ENCODE results near the gene HDAC4.

Gene HDAC4

GRCh38 chr2:239139101-239139500 lies 261.7 kb downstream of the HDAC4 start:
- TF ChIP-seq REST (IDR thresholded peaks at IDR 0.05; ENCODE audit: low read depth) (no peak), EP300 (IDR thresholded peaks at IDR 0.05; ENCODE audit: borderline replicate concordance) (no peak), TCF12 (IDR thresholded peaks at IDR 0.05; ENCODE audit: low read depth) (no peak), NFIC (IDR thresholded peaks at IDR 0.05) (no peak), FOXM1 (IDR thresholded peaks at IDR 0.05; ENCODE audit: borderline replicate concordance, low read depth) (no peak), USF1 (IDR thresholded peaks at IDR 0.05) (no peak), YY1 (IDR thresholded peaks at IDR 0.05; ENCODE audit: low read depth) (no peak), CEBPB (IDR thresholded peaks at IDR 0.05) (no peak), CREB1 (IDR thresholded peaks at IDR 0.05; ENCODE audit: low read depth) (no peak), TEAD4 (IDR thresholded peaks at IDR 0.05) (no peak), ZBTB7A (IDR thresholded peaks at IDR 0.05; ENCODE audit: low read depth) (no peak), MAX (IDR thresholded peaks at IDR 0.05) (no peak)

- TF ChIP-seq RAD21 (IDR thresholded peaks at IDR 0.05; ENCODE audit: low read depth) (no peak), FOXM1 (IDR thresholded peaks at IDR 0.05; ENCODE audit: borderline replicate concordance, low read depth) (no peak), TEAD4 (IDR thresholded peaks at IDR 0.05) (no peak), CEBPB (IDR thresholded peaks at IDR 0.05) (no peak), NFIC (IDR thresholded peaks at IDR 0.05) (no peak), REST (IDR thresholded peaks at IDR 0.05; ENCODE audit: low read depth) (no peak), USF1 (IDR thresholded peaks at IDR 0.05) (no peak), TCF12 (IDR thresholded peaks at IDR 0.05; ENCODE audit: low read depth) (no peak), EP300 (IDR thresholded peaks at IDR 0.05; ENCODE audit: borderline replicate concordance) (no peak), MAX (IDR thresholded peaks at IDR 0.05) (no peak), ZBTB7A (IDR thresholded peaks at IDR 0.05; ENCODE audit: low read depth) (no peak), TAF1 (IDR thresholded peaks at IDR 0.05; ENCODE audit: low read depth) (no peak), CREB1 (IDR thresholded peaks at IDR 0.05; ENCODE audit: low read depth) (no peak), EGR1 (IDR thresholded peaks at IDR 0.05) (no peak), YY1 (IDR thresholded peaks at IDR 0.05; ENCODE audit: low read depth) (no peak)
Observed at GRCh38 chr2:239138610-239139009, 262.2 kb downstream of the HDAC4 start.

- no peak for TF ChIP-seq MAX (IDR thresholded peaks at IDR 0.05)
- TF ChIP-seq EGR1 (IDR thresholded peaks at IDR 0.05): no peak
- TF ChIP-seq NFIC (IDR thresholded peaks at IDR 0.05): no peak
- no peak for TF ChIP-seq REST (IDR thresholded peaks at IDR 0.05; ENCODE audit: low read depth)
- TF ChIP-seq USF1 (IDR thresholded peaks at IDR 0.05): no peak
- no peak for TF ChIP-seq CEBPB (IDR thresholded peaks at IDR 0.05)
- no peak for TF ChIP-seq TAF1 (IDR thresholded peaks at IDR 0.05; ENCODE audit: low read depth)
- no peak for TF ChIP-seq ZBTB7A (IDR thresholded peaks at IDR 0.05; ENCODE audit: low read depth)
- no peak for TF ChIP-seq YY1 (IDR thresholded peaks at IDR 0.05; ENCODE audit: low read depth)
- TF ChIP-seq EP300 (IDR thresholded peaks at IDR 0.05; ENCODE audit: borderline replicate concordance): no peak
- TF ChIP-seq TEAD4 (IDR thresholded peaks at IDR 0.05): no peak
- TF ChIP-seq FOXM1 (IDR thresholded peaks at IDR 0.05; ENCODE audit: borderline replicate concordance, low read depth): no peak
- no peak for TF ChIP-seq RAD21 (IDR thresholded peaks at IDR 0.05; ENCODE audit: low read depth)
- no peak for TF ChIP-seq TCF12 (IDR thresholded peaks at IDR 0.05; ENCODE audit: low read depth)
- TF ChIP-seq CREB1 (IDR thresholded peaks at IDR 0.05; ENCODE audit: low read depth): no peak
Observed at GRCh38 chr2:239137898-239138283, 262.9 kb downstream of the HDAC4 start.

All from Ishikawa (cell line).